Testis (tissue), 2 donors: ENCODE measurements around the gene TUBA4B.

Experiments used
- POLR2A ChIP-seq: fragments of 450-650 bp; IDR thresholded peaks from one replicate; pipeline ENCODE4 v1.6.1; 2017; ENCODE audit warnings: antibody characterized with exemption, mild to moderate bottlenecking, moderate library complexity
- TF ChIP-seq, protein P1 (sequence below), 3 experiments: fragments of 450-650 bp in 2 of 3; fragments of 200-600 bp in 1 of 3; sonication (generic) in 1 of 3; IDR thresholded peaks; one replicate each; pipeline ENCODE4 v1.5.1; 2016 to 2019; ENCODE audit warnings: antibody characterized with exemption in 3 of 3, mild to moderate bottlenecking in 2 of 3, moderate library complexity in 1 of 3

GRCh38 chr2:219291910-219292490 lies 39.0 kb downstream of the TUBA4B start:
- TF ChIP-seq, protein P1, sequence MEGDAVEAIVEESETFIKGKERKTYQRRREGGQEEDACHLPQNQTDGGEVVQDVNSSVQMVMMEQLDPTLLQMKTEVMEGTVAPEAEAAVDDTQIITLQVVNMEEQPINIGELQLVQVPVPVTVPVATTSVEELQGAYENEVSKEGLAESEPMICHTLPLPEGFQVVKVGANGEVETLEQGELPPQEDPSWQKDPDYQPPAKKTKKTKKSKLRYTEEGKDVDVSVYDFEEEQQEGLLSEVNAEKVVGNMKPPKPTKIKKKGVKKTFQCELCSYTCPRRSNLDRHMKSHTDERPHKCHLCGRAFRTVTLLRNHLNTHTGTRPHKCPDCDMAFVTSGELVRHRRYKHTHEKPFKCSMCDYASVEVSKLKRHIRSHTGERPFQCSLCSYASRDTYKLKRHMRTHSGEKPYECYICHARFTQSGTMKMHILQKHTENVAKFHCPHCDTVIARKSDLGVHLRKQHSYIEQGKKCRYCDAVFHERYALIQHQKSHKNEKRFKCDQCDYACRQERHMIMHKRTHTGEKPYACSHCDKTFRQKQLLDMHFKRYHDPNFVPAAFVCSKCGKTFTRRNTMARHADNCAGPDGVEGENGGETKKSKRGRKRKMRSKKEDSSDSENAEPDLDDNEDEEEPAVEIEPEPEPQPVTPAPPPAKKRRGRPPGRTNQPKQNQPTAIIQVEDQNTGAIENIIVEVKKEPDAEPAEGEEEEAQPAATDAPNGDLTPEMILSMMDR (IDR thresholded peaks at IDR 0.05): no peak
- no peak for TF ChIP-seq POLR2A
